GM12891 (cell line): ENCODE data around the gene SMS.

ENCODE experiments used
- DNase-seq: peaks from one replicate; pipeline ENCODE4 v3.0.0; 2011; ENCODE audit warnings: low spot score; ENCODE audit not compliant: insufficient read length
- FAIRE-seq: peaks from 2 replicates; lab custom pipeline; 2011; peaks lifted over from hg19 to GRCh38; lab: Jason Lieb, UNC
- PAX5 ChIP-seq: IDR thresholded peaks from 2 replicates; pipeline ENCODE4 v1.6.1; 2011; ENCODE audit warnings: low read length, moderate library complexity, mild to moderate bottlenecking; ENCODE audit not compliant: insufficient read depth, severe bottlenecking
- POLR2A ChIP-seq: IDR thresholded peaks from 2 replicates; pipeline ENCODE4 v1.6.1; 2011; ENCODE audit warnings: low read depth, low read length, control low read depth
- POLR2AphosphoS5 ChIP-seq: IDR thresholded peaks from 2 replicates; pipeline ENCODE4 v1.6.1; 2011; ENCODE audit warnings: low read depth, low read length, control low read depth
- POU2F2 ChIP-seq: IDR thresholded peaks from 2 replicates; pipeline ENCODE4 v1.6.1; 2011; ENCODE audit warnings: low read depth, mild to moderate bottlenecking, control low read depth, low read length, moderate library complexity
- SPI1 ChIP-seq: IDR thresholded peaks from 2 replicates; pipeline ENCODE4 v1.6.1; 2011; ENCODE audit warnings: low read depth, low read length, control low read depth
- TAF1 ChIP-seq: IDR thresholded peaks from 2 replicates; pipeline ENCODE4 v1.6.1; 2011; ENCODE audit warnings: low read depth, low read length, control low read depth

The SMS gene

GRCh38 chrX:21993265-21993664 is 52.8 kb downstream of the SMS start:
- TF ChIP-seq TAF1 (no peak), PAX5 (no peak), SPI1 (peak; percentile 81)
- FAIRE-seq (peak; percentile 71), DNase-seq (no peak)

GRCh38 chrX:21996872-21997455 is 56.5 kb downstream of the SMS start:
- DNase-seq, result no peak
- TF ChIP-seq POU2F2, result no peak
- no peak for TF ChIP-seq PAX5
- no peak for TF ChIP-seq SPI1
- no peak for TF ChIP-seq POLR2AphosphoS5
- TF ChIP-seq POLR2A, result no peak
- no peak for TF ChIP-seq TAF1

DNA sequence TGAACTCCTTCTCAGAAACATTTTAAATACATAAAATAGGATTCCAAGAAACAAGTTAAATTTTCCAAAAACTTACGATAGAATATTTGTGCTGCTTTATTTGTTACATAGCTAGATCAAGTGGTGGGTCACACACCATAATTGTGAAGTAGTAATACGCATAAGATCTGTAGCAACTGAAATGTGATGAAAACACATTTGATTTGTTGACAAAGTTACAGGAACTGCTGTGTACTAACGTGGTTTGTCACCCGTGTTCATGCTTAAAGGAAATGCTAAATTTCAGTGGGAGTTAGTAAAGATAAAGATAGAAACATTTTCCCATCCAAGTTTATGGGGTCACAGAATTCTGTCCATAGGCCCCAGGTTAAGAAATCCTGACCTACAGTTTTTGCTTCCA is 57.5 kb downstream of the SMS start:
- FAIRE-seq, result peak; percentile 52
- no peak for DNase-seq
- TF ChIP-seq POU2F2, result no peak
- no peak for TF ChIP-seq POLR2AphosphoS5
- no peak for TF ChIP-seq POLR2A
- no peak for TF ChIP-seq SPI1
- TF ChIP-seq TAF1, result no peak
- no peak for TF ChIP-seq PAX5

More at GRCh38 chrX:21996872-21997455, 56.5 kb downstream of the SMS start:
- peak; percentile 62 for FAIRE-seq

DNA sequence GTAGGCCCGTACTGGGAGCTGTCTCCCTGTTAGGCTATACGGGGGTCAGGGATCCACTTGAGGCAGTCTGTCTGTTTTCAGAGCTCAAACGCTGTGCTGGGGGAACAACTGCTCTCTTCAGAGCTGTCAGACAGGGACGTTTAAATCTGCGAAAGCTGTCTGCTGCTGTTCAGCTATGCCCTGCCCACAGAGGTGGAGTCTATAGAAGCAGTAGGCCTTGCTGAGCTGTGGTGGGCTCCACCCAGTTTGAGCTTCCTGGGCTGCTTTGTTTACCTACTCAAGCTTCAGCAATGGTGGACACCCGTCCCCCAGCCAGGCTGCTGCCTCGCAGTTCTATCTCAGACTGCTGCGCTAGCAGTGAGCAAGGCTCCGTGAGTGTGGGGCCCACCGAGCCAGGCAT is 64.4 kb downstream of the SMS start:
- FAIRE-seq, result no peak
- no peak for DNase-seq
- TF ChIP-seq POLR2AphosphoS5 (no peak), SPI1 (no peak), POU2F2 (no peak), PAX5 (no peak), POLR2A (no peak), TAF1 (no peak)

DNA sequence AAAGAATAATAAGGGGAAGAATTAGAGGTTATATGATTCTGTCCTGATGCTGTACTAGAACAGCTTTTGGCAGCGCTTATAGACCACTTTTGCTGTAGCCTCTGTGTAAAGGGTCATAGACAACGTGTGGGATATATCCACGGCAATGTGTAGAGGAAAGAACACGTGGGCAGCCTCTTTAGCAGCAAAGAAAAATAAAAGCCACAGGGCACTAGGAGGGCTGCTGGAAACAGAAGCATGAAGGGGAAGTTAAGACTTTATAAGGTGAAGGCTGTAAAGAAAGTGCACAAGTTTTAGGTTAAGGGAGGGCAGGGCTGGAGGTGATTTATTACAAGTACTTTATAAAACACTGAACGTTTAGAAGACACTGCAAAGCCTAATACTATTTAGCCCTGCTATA is 71.5 kb downstream of the SMS start:
- TF ChIP-seq PAX5, result no peak
- no peak for TF ChIP-seq POLR2AphosphoS5
- no peak for TF ChIP-seq TAF1
- no peak for TF ChIP-seq POLR2A
- no peak for TF ChIP-seq SPI1
- TF ChIP-seq POU2F2, result no peak
- peak; percentile 38 for FAIRE-seq
- no peak for DNase-seq

DNA sequence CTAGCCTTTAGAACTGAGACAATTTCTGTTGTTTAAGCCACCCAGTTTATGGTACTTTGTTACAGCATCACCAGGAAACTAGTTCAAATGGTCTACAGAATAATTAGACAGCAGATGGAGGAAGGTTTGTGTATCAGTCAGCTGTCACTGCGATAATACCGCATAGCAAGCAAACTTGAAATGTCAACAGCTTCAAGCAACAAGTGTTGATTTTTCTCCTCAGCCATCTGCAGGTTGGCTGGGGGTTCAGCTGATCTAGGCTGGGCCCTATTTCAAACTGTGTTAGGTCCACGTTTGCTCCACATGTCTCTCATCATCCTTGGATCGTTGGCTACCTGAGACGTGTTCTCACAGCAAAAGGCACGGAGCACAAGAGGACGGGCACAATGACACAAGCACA is 72.4 kb downstream of the SMS start:
- TF ChIP-seq TAF1 (no peak), POLR2A (no peak), POU2F2 (no peak), PAX5 (no peak), SPI1 (no peak), POLR2AphosphoS5 (no peak)
- no peak for DNase-seq
- no peak for FAIRE-seq

DNA sequence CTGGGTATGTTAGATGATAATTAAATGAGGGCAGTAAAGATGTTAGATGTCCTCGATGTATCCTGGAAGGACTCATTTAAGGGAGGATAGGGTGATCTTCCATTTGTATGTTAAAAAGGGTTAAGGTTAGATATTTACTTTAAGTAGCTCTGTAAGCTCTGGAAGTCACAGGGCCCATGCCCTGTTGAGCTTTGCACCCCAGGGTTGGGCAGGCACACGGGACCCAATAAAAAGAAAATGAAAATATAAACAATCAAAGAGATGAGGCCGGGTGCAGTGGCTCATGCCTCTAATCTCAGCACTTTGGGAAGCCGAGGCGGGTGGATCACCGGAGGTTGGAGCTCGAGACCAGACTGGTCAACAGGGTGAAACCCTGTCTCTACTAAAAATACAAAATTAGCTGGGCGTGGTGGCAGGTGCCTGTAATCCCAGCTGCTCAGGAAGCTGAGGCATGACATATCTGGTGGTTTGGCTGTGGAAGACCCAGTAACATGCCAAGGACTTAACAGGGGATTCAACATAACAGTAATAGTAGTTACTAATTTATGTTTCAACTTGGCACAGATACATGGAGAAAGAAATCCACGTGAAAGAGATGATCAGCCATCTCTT is 74.7 kb downstream of the SMS start:
- DNase-seq (no peak), FAIRE-seq (no peak)
- TF ChIP-seq PAX5 (no peak), SPI1 (no peak), POLR2AphosphoS5 (no peak), POLR2A (no peak), TAF1 (no peak)

DNA sequence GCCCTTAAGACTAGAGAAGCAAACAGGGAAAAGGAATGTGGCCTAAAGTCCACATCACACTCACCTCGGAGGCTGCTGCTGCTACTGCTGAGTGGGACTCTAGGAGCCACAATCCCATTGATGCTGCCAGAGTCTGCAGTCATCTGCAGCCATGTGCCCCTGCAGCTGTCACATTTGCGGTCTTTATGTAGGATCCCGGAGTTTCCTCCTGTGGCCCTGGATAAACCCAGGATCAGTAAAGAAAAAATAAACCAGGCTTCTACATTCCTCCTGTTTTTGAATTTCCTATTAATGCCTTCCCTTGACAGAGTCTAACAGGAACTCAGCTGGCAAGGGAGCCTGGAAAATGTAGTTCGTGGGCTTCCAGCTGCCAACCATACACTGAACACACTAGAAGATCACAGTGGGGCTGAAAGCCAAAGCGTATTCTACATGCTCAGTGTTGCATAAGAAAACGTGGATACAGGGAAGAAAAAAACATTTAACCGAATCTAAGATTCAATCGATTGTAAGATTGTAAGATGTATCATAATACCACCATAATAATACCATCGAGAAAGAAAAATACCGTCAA is 81.3 kb downstream of the SMS start:
- TF ChIP-seq POU2F2, result no peak
- TF ChIP-seq TAF1, result no peak
- TF ChIP-seq POLR2A, result no peak
- no peak for TF ChIP-seq PAX5
- TF ChIP-seq POLR2AphosphoS5, result no peak
- TF ChIP-seq SPI1, result no peak
- FAIRE-seq (no peak), DNase-seq (no peak)

DNA sequence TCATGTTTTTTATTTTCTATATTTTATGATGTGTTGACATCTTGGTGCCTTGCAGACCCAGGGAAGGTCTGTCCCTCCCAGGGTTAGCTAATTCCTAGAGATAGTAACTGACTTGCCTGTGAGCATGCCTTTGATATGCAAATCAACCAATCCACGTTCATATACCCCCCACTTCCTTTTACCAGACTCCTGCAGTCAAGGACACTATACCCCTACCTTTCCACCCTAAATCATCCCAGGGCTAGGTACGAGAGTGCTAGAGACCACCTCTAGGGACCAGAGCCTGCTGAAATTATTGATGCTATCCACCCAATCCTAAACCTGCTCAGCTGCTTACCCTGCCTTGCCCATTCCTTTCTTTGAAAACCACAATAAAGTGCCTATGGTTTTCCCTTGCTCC is 84.1 kb downstream of the SMS start:
- TF ChIP-seq POU2F2, result no peak
- TF ChIP-seq PAX5, result no peak
- no peak for TF ChIP-seq POLR2AphosphoS5
- TF ChIP-seq SPI1, result no peak
- no peak for TF ChIP-seq POLR2A
- no peak for TF ChIP-seq TAF1
- DNase-seq (no peak), FAIRE-seq (no peak)

DNA sequence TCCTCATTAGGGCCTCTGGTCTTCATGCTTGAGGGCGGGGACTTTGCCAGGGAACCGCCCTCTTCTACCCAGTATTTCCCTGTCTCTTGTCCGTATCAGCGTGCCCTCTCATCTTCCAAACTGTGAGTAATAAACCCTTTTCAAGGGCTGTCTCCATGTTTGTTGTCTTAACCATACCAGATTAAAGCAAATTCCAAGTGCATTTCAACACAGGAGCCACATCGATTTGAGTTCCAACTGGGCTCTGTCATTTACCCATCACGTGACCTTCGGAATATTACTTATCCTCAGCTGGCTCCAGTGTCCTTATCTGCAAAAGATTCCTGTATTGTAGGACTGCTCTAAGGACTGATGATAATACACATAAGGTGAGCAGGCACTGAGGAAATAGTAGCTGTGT is 85.2 kb downstream of the SMS start:
- FAIRE-seq, result no peak
- no peak for TF ChIP-seq TAF1
- TF ChIP-seq POLR2AphosphoS5, result no peak
- no peak for TF ChIP-seq PAX5
- TF ChIP-seq POU2F2, result no peak
- TF ChIP-seq POLR2A, result no peak
- no peak for TF ChIP-seq SPI1
- DNase-seq, result no peak
